Osteocyte (in vitro differentiated cells): ENCODE measurements around the gene FRMPD3. TPM values are rescaled to one million over a fixed set of nuclear protein-coding genes. Genes with fewer than 3 reads are reported as not detected.

Experiments used
- DNase-seq: peaks from one replicate; pipeline ENCODE4 v3.0.0; 2021; ENCODE audit warnings: mixed read lengths; ENCODE audit not compliant: unreplicated experiment; ENCODE audit errors: extremely low spot score
- H3K27ac Mint-ChIP-seq: one replicate; pipeline ENCODE4 v1.8.0; 2021; ENCODE audit warnings: mild to moderate bottlenecking, mixed read lengths; ENCODE audit not compliant: unreplicated experiment
- H3K27me3 Mint-ChIP-seq: one replicate; pipeline ENCODE4 v1.8.0; 2021; ENCODE audit warnings: mixed read lengths; ENCODE audit not compliant: unreplicated experiment
- H3K36me3 Mint-ChIP-seq: one replicate; pipeline ENCODE4 v1.8.0; 2021; ENCODE audit warnings: mixed read lengths; ENCODE audit not compliant: unreplicated experiment
- H3K4me1 Mint-ChIP-seq: one replicate; pipeline ENCODE4 v1.8.0; 2021; ENCODE audit warnings: mixed read lengths; ENCODE audit not compliant: unreplicated experiment
- H3K4me3 Mint-ChIP-seq: one replicate; pipeline ENCODE4 v1.8.0; 2021; ENCODE audit warnings: mild to moderate bottlenecking, moderate library complexity, mixed read lengths; ENCODE audit not compliant: unreplicated experiment
- H3K9me3 Mint-ChIP-seq: one replicate; pipeline ENCODE4 v1.8.0; 2021; ENCODE audit warnings: mixed read lengths; ENCODE audit not compliant: unreplicated experiment
- CTCF ChIP-seq: fragments of 200-600 bp; sonication (generic); IDR thresholded peaks from 2 replicates; pipeline ENCODE4 v1.5.0; 2021; ENCODE audit warnings: antibody characterized with exemption, mild to moderate bottlenecking, moderate library complexity
- total RNA-seq: library from RNA; stranded (reverse); gene quantifications from 2 replicates; pipeline ENCODE4 v1.2.1, GENCODE V29; 2021

Gene FRMPD3
- total RNA-seq, 1 donor from 2014 or later, result not detected

- no peaks in the 10 kb centered on the region for H3K36me3 Mint-ChIP-seq
- DNase-seq, result no peak
- no peak for TF ChIP-seq CTCF
- H3K4me1 Mint-ChIP-seq, result no peaks in the 10 kb centered on the region
- peaks cover 3% of the 10 kb centered on the region for H3K27me3 Mint-ChIP-seq
- H3K4me3 Mint-ChIP-seq, result no peak overlapping the region
- H3K9me3 Mint-ChIP-seq, result peaks cover 5% of the 10 kb centered on the region
- no peak overlapping the region for H3K27ac Mint-ChIP-seq
These were observed 8.8 kb upstream of the FRMPD3 start for GRCh38 chrX:107440692-107441091.

GRCh38 chrX:107442914-107443527 is 6.4 kb upstream of the FRMPD3 start:
- Mint-ChIP-seq H3K9me3 (peaks cover 2% of the 10 kb centered on the region), H3K4me1 (no peaks in the 10 kb centered on the region), H3K27me3 (peaks cover 22% of the 10 kb centered on the region), H3K27ac (no peak overlapping the region), H3K4me3 (no peak overlapping the region), H3K36me3 (no peaks in the 10 kb centered on the region)
- TF ChIP-seq CTCF, result no peak
- no peak for DNase-seq

- Mint-ChIP-seq H3K36me3 (no peaks in the 10 kb centered on the region), H3K4me1 (peaks cover 4% of the 10 kb centered on the region), H3K9me3 (no peaks in the 10 kb centered on the region), H3K27me3 (peaks cover 33% of the 10 kb centered on the region), H3K4me3 (no peak overlapping the region), H3K27ac (no peak overlapping the region)
- DNase-seq, result no peak
- TF ChIP-seq CTCF, result no peak
These were observed 4.3 kb upstream of the FRMPD3 start for GRCh38 chrX:107445146-107445545.

- Mint-ChIP-seq H3K36me3 (no peaks in the 10 kb centered on the region), H3K9me3 (no peaks in the 10 kb centered on the region), H3K4me3 (no peak overlapping the region), H3K4me1 (peaks cover 4% of the 10 kb centered on the region), H3K27ac (no peak overlapping the region), H3K27me3 (peaks cover 35% of the 10 kb centered on the region)
- DNase-seq, result no peak
- no peak for TF ChIP-seq CTCF
These were observed 3.8 kb upstream of the FRMPD3 start for GRCh38 chrX:107445631-107446030.

GRCh38 chrX:107447642-107448041 is 1.8 kb upstream of the FRMPD3 start:
- no peak for DNase-seq
- H3K27ac Mint-ChIP-seq, result no peak overlapping the region
- H3K27me3 Mint-ChIP-seq, result peaks cover 50% of the 10 kb centered on the region
- peaks cover 2% of the 10 kb centered on the region for H3K36me3 Mint-ChIP-seq
- no peaks in the 10 kb centered on the region for H3K9me3 Mint-ChIP-seq
- H3K4me1 Mint-ChIP-seq, result peaks cover 4% of the 10 kb centered on the region
- H3K4me3 Mint-ChIP-seq, result no peak overlapping the region
- no peak for TF ChIP-seq CTCF
